ENCODE measurements around the gene SERINC5.

DNA sequence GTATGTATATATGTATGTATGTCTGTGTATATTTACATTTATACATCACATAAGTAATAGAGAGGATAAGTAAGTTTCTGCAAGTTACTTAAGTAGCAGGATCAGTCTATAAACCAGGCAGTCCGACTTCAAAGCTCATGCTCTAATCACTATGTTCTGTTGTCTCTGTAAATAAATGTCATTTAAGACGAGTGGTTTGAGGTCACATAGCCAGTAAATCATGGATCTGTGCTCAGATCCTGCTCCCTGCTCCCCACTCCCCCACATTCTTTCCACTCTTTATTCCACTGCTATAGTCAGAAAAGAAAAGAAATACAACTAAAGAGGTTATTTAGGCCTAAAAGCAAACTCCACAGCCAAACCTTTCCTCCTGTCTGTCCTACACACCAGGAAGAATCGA lies 90.4 kb downstream of the SERINC5 start:
- TF ChIP-seq, protein P1, sequence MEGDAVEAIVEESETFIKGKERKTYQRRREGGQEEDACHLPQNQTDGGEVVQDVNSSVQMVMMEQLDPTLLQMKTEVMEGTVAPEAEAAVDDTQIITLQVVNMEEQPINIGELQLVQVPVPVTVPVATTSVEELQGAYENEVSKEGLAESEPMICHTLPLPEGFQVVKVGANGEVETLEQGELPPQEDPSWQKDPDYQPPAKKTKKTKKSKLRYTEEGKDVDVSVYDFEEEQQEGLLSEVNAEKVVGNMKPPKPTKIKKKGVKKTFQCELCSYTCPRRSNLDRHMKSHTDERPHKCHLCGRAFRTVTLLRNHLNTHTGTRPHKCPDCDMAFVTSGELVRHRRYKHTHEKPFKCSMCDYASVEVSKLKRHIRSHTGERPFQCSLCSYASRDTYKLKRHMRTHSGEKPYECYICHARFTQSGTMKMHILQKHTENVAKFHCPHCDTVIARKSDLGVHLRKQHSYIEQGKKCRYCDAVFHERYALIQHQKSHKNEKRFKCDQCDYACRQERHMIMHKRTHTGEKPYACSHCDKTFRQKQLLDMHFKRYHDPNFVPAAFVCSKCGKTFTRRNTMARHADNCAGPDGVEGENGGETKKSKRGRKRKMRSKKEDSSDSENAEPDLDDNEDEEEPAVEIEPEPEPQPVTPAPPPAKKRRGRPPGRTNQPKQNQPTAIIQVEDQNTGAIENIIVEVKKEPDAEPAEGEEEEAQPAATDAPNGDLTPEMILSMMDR (IDR thresholded peaks at IDR 0.05; ENCODE audit: insufficient read depth, low read depth, low read length), result no peak
- no peak for TF ChIP-seq EZH2 (IDR thresholded peaks at IDR 0.05; ENCODE audit: insufficient read depth, low read length)

Data from astrocyte (in vitro differentiated cells and primary cell).